HG03064 (cell line): ENCODE measurements around the gene LRP6.
"Not testable (repeated sequence)": the region's sequence is repeated elsewhere in the genome, so short reads cannot be mapped to it uniquely, and the experiment has no call there.

ENCODE experiments used
- ATAC-seq: cut with Tn5 transposase; IDR thresholded peaks from one replicate; pipeline ENCODE4 v1.9.1; 2021; ENCODE audit warnings: low read depth; ENCODE audit not compliant: unreplicated experiment

The LRP6 gene

GRCh38 chr12:12128670-12129069, 138.2 kb downstream of the LRP6 start:
- no peak for ATAC-seq

DNA sequence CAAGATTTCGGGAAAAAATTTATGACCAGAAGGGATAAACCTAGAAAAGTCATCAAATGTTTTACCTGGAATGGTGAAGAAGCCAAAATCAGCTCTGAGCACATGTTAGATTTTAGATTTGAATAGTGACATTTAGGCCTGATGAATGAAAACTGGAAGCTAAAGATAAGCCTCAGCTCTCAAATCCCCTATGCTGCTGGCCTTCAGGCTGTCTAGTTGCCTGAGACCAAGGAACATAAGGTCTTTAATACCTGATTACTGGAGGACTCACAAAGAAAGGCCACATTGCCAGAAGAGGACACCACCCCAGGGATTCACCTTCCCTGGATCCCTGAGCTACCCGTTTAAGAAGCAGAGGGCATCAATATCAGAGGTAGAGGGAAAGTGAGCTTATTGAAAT, 139.5 kb downstream of the LRP6 start:
- ATAC-seq, result no peak

GRCh38 chr12:12126551-12126950, 140.3 kb downstream of the LRP6 start:
- no peak for ATAC-seq

GRCh38 chr12:12123036-12123604, 143.7 kb downstream of the LRP6 start:
- no peak for ATAC-seq

DNA sequence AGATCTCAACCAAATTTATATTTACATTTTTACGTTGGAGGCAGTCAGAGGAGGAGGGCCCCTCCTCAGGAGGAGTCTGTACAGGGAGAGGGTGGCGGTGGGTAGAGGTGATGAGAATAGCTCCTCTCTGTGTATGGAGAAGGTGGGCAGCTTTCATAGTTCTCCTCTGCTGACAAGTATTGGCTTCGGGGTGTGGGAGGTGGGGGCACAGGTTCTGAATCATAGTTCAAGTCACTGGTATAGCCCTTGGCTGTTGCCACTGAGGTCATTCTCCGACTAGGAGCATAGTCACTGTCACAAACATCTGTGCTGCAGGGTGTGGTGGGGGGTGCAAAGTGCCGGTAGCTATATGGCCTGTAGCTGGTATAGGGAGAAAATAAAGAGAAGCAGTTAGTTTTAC, 145.8 kb downstream of the LRP6 start:
- no peak for ATAC-seq

GRCh38 chr12:12116677-12117076, 150.2 kb downstream of the LRP6 start:
- no peak for ATAC-seq

DNA sequence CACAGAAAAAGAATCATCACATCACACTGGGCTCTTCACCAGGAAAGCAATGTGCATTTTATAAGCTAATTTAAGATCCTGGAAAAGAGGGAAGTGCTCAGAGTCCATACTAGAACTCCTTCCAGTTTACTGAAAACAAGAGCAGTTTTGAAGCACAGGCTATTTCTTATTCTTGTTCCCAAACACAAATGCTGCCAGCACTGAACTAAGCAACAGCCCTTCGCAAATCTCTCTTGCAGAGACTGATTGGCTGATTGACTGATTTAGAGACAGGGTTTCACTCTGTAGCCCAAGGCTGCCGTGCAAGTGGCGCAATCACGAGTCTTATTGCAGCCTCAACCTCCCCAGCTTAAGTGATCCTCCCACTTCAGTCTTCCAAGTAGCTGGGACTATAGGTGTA, 151.3 kb downstream of the LRP6 start:
- no peak for ATAC-seq

DNA sequence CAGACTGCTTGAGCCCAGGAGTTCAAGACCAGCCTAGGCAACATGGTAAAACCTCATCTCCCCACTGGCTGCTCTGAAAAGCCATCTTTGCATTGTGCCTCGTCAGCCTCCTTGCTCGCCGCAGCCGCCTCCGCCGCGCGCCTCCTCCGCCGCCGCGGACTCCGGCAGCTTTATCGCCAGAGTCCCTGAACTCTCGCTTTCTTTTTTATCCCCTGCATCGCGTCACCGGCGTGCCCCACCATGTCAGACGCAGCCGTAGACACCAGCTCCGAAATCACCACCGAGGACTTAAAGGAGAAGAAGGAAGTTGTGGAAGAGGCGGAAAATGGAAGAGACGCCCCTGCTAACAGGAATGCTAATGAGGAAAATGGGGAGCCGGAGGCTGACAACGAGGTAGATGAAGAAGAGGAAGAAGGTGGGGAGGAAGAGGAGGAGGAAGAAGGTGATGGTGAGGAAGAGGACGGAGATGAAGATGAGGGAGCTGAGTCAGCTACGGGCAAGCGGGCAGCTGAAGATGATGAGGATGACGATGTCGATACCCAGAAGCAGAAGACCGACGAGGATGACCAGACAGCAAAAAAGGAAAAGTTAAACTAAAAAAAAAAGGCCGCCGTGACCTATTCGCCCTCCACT, 155.8 kb downstream of the LRP6 start:
- not testable (repeated sequence) for ATAC-seq

GRCh38 chr12:12108441-12109058, 158.3 kb downstream of the LRP6 start:
- ATAC-seq, result no peak

- ATAC-seq, result no peak
Observed at GRCh38 chr12:12107678-12108077, 159.2 kb downstream of the LRP6 start.

DNA sequence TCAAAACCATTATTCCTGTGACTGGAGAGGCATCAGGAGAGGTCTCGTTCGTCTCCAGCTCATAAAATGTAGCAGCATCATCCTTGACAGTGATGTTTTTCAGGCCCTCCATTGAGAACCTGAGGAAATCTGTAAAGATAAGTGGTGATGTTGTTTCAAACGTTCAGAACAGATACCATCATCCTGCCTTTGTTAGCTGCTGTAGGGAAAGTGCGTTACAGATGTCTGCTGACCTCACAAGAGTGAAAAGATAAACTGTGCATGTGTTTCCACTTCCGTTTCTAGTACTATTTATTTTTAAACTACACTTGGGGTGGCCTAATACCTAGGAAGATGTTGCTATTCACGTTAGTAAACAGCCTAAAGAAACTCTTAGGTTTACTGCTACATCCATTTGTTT, 167.7 kb downstream of the LRP6 start:
- no peak for ATAC-seq

DNA sequence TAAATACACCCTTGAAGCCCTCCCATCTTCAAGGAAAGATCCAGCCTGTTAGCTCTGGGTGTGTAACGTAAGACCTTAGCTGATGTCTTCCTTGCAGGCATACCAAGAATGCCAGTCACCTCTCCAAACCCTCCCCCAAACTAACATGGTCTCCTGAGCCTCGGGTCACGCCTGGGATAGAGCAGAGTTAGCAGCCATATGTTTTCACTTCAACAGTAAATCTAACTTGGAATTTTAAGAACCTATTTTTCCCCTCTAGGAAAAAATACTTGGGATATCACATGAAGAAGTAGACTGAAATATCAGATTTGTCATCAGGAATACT, 168.2 kb downstream of the LRP6 start:
- no peak for ATAC-seq

- ATAC-seq, result no peak
Observed at GRCh38 chr12:12097891-12098690, 168.8 kb downstream of the LRP6 start.

DNA sequence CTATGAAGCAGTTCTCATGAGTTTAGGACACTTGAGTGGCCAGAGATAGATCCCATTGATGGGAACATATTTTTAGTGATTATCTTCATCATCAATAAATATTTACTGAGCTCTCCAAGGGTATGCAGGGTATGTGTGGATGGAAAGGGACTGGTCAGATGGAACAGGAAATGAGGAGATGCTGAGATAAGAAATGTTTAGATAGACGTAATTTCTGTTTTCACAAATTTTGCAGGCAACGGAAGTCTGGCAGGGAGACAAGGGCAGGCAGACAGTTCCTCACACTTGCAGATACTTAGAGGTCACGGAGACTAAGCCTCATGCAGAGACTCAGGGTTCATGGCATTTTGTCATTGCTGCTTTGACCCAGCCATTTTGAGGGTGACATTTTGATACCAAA, 171.8 kb downstream of the LRP6 start:
- no peak for ATAC-seq

DNA sequence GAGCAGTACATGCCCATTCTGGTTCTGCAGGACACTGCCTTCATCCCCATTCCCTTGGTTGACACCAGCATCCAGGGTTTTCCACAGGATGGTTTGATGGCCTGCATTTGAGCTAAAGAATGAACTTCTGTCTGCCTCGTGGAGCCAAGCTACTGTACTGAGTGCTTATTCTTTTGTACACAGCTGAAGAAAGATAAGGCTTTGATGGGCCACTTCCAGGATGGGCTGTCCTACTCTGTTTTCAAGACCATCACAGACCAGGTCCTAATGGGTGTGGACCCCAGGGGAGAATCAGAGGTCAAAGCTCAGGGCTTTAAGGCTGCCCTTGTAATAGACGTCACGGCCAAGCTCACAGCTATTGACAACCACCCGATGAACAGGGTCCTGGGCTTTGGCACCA, 172.4 kb downstream of the LRP6 start:
- no peak for ATAC-seq

DNA sequence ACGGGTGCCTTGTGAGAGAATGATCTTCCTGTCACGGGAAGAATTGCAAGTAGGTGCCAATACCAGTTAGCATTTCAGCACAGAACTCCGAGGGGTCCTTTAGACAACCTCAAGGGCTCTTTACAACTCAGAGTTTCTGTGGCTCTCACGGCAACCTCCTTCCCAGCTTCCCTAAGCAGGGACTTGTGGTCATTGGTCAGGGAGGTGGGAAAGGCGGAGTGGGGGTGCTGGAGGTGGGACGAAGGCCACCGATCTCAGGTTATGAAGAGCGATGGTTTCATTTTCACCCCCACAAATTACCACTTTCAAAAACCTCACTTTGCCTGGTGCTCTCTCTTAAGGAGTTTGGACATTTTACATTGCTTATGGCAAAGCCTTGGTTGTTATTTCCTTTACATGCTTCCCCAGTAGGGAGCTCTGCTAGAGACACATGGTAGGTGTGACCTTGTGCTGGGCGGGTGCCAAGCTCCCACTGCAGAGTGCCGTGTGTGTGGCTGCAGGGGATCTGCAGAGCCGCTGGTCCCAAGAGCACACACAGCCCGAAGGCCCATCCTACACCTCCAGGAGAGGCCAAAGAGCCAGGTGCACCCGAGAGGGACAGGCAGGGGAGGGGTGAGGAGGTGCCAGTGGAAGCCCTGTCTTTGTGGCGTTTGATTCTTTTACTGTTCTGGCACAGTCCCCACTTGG, 174.7 kb downstream of the LRP6 start:
- no peak for ATAC-seq

- ATAC-seq, result no peak
Observed at GRCh38 chr12:12091071-12091470, 175.8 kb downstream of the LRP6 start.

DNA sequence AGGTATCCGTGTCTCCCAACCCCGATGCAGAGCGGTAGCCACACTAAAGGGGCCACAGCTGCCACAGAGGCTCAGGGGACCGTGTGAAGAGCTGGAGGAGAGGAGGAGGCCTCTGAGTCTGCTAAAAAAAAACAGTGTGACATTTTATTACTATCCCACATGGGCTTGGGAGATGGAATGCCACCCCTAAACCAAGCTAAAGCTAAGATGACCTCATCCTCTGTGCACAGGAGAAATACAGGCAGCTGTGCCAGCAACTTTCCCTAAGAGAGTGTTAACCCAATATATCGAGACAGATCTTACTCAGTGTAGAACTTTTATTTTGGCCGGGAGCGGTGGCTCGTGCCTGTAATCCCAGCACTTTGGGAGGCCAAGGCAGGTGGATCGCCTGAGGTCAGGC, 178.1 kb downstream of the LRP6 start:
- no peak for ATAC-seq

DNA sequence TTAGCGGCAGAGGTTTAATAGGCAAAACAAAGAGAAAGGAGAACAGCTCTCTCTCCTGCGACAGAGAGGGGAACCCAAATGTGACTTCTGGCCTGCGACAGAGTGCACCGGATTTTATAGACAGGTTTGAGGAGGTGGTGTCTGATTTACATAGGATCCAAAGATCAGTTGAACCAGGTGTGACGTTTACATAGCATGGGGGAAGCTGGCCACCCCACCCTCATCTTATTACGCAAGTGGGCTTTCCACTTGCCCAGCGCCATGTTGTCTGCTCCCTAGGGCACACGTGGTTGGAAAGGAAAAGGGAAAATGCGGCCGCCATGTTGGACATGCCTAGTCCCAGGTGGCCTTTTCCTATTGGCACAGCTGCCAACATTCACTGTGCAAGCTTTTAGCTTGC, 178.7 kb downstream of the LRP6 start:
- no peak for ATAC-seq

DNA sequence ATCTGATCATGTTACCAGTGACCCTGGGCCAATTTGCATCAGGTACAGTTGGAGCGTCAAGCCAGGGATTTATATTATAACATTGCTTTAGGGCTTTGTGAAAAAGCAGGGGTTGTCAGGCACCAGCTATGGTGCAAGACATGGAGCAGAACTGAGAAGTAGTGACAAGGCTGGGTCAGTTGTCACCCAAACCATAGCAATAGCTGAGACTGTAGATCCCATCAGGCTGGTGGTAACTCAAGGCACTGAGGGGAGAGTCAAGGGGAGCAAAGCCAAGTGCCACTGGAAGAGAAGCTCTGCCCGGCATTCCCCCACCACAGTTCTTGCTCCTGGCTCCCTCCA, 179.2 kb downstream of the LRP6 start:
- ATAC-seq, result no peak

DNA sequence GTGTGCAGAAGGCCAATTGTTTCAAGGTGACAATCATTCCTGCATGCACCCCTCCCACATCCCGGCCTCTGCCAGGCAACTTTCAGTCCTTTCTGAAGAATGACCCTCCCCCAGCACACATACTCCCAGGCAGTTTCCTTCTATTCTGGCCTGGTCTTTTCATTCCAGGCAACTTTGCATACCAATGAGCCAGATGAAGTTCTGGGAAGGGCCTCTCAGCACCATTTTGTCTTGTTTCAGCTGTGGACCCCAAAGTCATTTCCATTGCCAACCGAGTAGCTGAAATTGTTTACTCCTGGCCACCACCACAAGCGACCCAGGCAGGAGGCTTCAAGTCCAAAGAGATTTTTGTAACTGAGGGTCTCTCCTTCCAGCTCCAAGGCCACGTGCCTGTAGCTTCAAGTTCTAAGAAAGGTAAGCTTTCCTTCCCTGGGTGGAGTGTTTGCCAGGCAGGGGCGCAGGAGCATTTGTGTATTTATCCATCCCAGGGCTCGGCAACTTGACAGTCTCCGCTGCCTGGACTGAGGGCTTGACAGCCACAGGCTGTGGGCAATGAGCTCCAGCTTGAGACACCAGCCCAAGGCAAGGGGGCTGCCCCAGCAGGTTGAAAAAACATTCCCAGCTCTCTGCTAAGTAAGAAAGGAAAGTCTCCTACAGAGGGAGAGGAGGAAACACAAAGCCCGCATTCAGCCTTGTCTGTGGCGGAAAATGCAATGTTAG, 179.7 kb downstream of the LRP6 start:
- ATAC-seq, result no peak
